ENCODE data around the gene BDP1.

DNA sequence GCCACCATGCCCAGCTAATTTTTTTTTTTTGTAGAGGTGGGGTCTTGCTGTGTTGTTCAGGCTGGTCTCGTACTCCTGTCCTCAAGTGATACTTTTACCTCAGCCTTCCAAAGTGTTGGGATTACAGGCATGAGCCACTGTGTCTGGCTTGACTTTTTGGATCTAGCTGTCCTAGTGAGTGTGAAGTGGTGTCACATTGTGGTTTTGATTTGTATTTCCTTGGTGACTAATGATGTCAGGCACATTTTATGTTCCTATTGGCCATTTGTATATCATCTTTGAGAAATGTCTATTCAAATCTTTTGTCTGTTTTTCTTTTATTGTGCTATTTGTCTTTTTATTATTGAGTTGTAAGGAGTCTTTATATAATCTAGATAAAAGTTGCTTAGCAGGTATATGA is 78.2 kb downstream of the BDP1 start:
- TF ChIP-seq CTCF (IDR thresholded peaks at IDR 0.05; ENCODE audit: low read length) (no peak), EZH2 (IDR thresholded peaks at IDR 0.05; ENCODE audit: borderline replicate concordance, low read length) (no peak)
